CD14-positive monocyte (primary cell): Measurements from ENCODE around the gene PCNT. TPM values are rescaled to one million over a fixed set of nuclear protein-coding genes. Genes with fewer than 3 reads are reported as not detected.

Experiments used
- DNase-seq, 3 donors: peaks; one replicate each; pipeline ENCODE4 v3.0.0-alpha.2; 2011 to 2022
- H2AFZ ChIP-seq: 2 replicates; pipeline ENCODE4 v1.6.0; 2012; ENCODE audit warnings: mild to moderate bottlenecking, low read depth, low read length, inconsistent platforms; ENCODE audit not compliant: insufficient read depth, poor library complexity, severe bottlenecking
- H3K27ac ChIP-seq, 2 donors: 1 replicate in 1 of 2; 2 replicates in 1 of 2; pipeline ENCODE4 v1.5.1; 2012 to 2013; ENCODE audit warnings: low read length in 2 of 2, control low read depth in 1 of 2, inconsistent platforms in 1 of 2, low read depth in 1 of 2, mild to moderate bottlenecking in 1 of 2
- H3K27me3 ChIP-seq, 2 donors: one replicate each; pipeline versions ENCODE4 v1.6.0 to v1.6.1; 2011 to 2013; ENCODE audit warnings: low read length in 2 of 2; ENCODE audit not compliant: control insufficient read depth in 2 of 2, insufficient read depth in 2 of 2
- H3K36me3 ChIP-seq, 2 donors: replicated peaks in 1 of 2; 1 replicate in 1 of 2; 2 replicates in 1 of 2; pipeline versions ENCODE4 v1.5.1 to v1.6.1; 2012 to 2013; ENCODE audit warnings: low read length in 2 of 2, control low read depth in 1 of 2, inconsistent platforms in 1 of 2, mild to moderate bottlenecking in 1 of 2; ENCODE audit not compliant: insufficient read depth in 2 of 2, control insufficient read depth in 1 of 2
- H3K4me1 ChIP-seq, 2 donors: 1 replicate in 1 of 2; 2 replicates in 1 of 2; pipeline versions ENCODE4 v1.5.1 to v1.6.1; 2012 to 2013; ENCODE audit warnings: low read length in 2 of 2, control low read depth in 1 of 2, inconsistent platforms in 1 of 2, mild to moderate bottlenecking in 1 of 2, moderate library complexity in 1 of 2; ENCODE audit not compliant: insufficient read depth in 2 of 2, control insufficient read depth in 1 of 2
- H3K4me2 ChIP-seq: replicated peaks from 2 replicates; pipeline ENCODE3; 2012; ENCODE audit warnings: low read length, moderate library complexity, mild to moderate bottlenecking; ENCODE audit not compliant: poor library complexity, severe bottlenecking; ENCODE audit errors: extremely low read depth
- H3K4me3 ChIP-seq, 3 experiments: fragments of 200-600 bp in 1 of 3; sonication (generic) in 1 of 3; replicated peaks in 1 of 3; 1 replicate in 2 of 3; 2 replicates in 1 of 3; pipeline ENCODE4 v1.5.1; 2011 to 2013; ENCODE audit warnings: low read length in 3 of 3, mild to moderate bottlenecking in 3 of 3, control low read depth in 2 of 3, low read depth in 2 of 3, inconsistent platforms in 1 of 3, moderate library complexity in 1 of 3
- H3K79me2 ChIP-seq: 2 replicates; pipeline ENCODE4 v1.6.0; 2012; ENCODE audit warnings: mild to moderate bottlenecking, control low read depth, inconsistent platforms, low read length, moderate library complexity; ENCODE audit not compliant: insufficient read depth
- H3K9ac ChIP-seq: 2 replicates; pipeline ENCODE4 v1.6.0; 2017; ENCODE audit warnings: low read length, mild to moderate bottlenecking; ENCODE audit not compliant: insufficient read depth, poor library complexity, severe bottlenecking
- H3K9me3 ChIP-seq, 2 donors: replicated peaks in 1 of 2; 1 replicate in 1 of 2; 2 replicates in 1 of 2; pipeline versions ENCODE4 v1.5.1 to v1.6.1; 2012 to 2013; ENCODE audit warnings: low read length in 2 of 2, control low read depth in 1 of 2; ENCODE audit not compliant: control insufficient read depth in 1 of 2, insufficient read depth in 1 of 2
- H4K20me1 ChIP-seq: 2 replicates; pipeline ENCODE4 v1.6.0; 2012; ENCODE audit warnings: mild to moderate bottlenecking, low read length, control low read depth, moderate library complexity; ENCODE audit not compliant: insufficient read depth
- H3K27ac Mint-ChIP-seq, 7 donors: one replicate each; pipeline ENCODE4 v1.8.0; 2020; ENCODE audit warnings: mild to moderate bottlenecking in 7 of 7, mixed read lengths in 7 of 7, moderate library complexity in 6 of 7, inconsistent platforms in 2 of 7
- H3K27me3 Mint-ChIP-seq, 3 donors: one replicate each; pipeline ENCODE4 v1.8.0; 2021 to 2022; ENCODE audit warnings: low read depth in 3 of 3, mild to moderate bottlenecking in 3 of 3, mixed read lengths in 3 of 3, moderate library complexity in 3 of 3, inconsistent platforms in 1 of 3
- H3K36me3 Mint-ChIP-seq, 2 donors: one replicate each; pipeline ENCODE4 v1.8.0; 2020; ENCODE audit warnings: mixed read lengths in 2 of 2, inconsistent platforms in 1 of 2, mild to moderate bottlenecking in 1 of 2
- H3K4me1 Mint-ChIP-seq: one replicate; pipeline ENCODE4 v1.8.0; 2020; ENCODE audit warnings: mild to moderate bottlenecking, mixed read lengths
- H3K4me3 Mint-ChIP-seq, 2 donors: one replicate each; pipeline ENCODE4 v1.8.0; 2020; ENCODE audit warnings: mild to moderate bottlenecking in 2 of 2, mixed read lengths in 2 of 2, moderate library complexity in 1 of 2
- H3K9me3 Mint-ChIP-seq, 7 donors: one replicate each; pipeline ENCODE4 v1.8.0; 2020 to 2022; ENCODE audit warnings: mixed read lengths in 7 of 7, mild to moderate bottlenecking in 6 of 7, moderate library complexity in 6 of 7, inconsistent platforms in 2 of 7
- CTCF ChIP-seq: fragments of 200-600 bp; IDR thresholded peaks from one replicate; pipeline ENCODE4 v1.8.0; 2022; ENCODE audit warnings: antibody characterized with exemption, mild to moderate bottlenecking
- WGBS: methylation state at CpG from one replicate; pipeline ENCODE4 v1.1.5; 2013; ENCODE audit warnings: missing lambda C conversion rate; ENCODE audit not compliant: insufficient coverage; 5-methylcytosine and 5-hydroxymethylcytosine counted together
- intact Hi-C, 2 donors: fragments of 100-400 bp; cut with micrococcal nuclease; formaldehyde crosslinking; loops; one replicate each; pipeline versions ENCODE4 v1.15.0 to v1.15.1; 2023
- polyA plus RNA-seq, 3 donors: library from polyadenylated mRNA; depleted of rRNA in 1 of 3; unstranded in 2 of 3; stranded (reverse) in 1 of 3; fragments of 300-500 nt in 2 of 3; fragments of >200 nt in 1 of 3; fragmentation: Illumina TruSeq in 2 of 3; gene quantifications; 1 replicate in 2 of 3; 2 replicates in 1 of 3; pipeline ENCODE4 v1.2.3, GENCODE V29; 2012 to 2021

PCNT gene
- polyA plus RNA-seq, 3 donors: 4.2 to 16.3 (median 5.1) TPM

GRCh38 chr21:46437511-46437910 lies 113.6 kb downstream of the PCNT start:
- Histone ChIP-seq H3K9me3 (no peaks in the 10 kb centered on the region), H3K4me1 (peaks cover 14 to 18% of the 10 kb centered on the region in 2 donors), H3K4me2 (no peak overlapping the region), H3K4me3 (no peak overlapping the region), H3K27ac (no peak overlapping the region), H4K20me1 (no peaks in the 10 kb centered on the region), H3K36me3 (peaks cover 50 to 85% of the 10 kb centered on the region in 2 donors), H2AFZ (no peak overlapping the region), H3K79me2 (peaks cover 5% of the 10 kb centered on the region), H3K9ac (no peak overlapping the region), H3K27me3 (no peaks in the 10 kb centered on the region)
- Mint-ChIP-seq H3K9me3 (peaks cover 0 to 3% (median 0%) of the 10 kb centered on the region in 7 donors), H3K27ac (peak overlapping the region in 1 of 7 donors; percentile 10), H3K27me3 (no peaks in the 10 kb centered on the region), H3K4me1 (peaks cover 11% of the 10 kb centered on the region), H3K4me3 (no peak overlapping the region), H3K36me3 (peaks cover 59 to 89% of the 10 kb centered on the region in 2 donors)
- intact Hi-C loops: no loop called here
- TF ChIP-seq CTCF: no peak
- 96% methylated on average over 5 of the region's 13 CpGs for WGBS
- no peak for DNase-seq

DNA sequence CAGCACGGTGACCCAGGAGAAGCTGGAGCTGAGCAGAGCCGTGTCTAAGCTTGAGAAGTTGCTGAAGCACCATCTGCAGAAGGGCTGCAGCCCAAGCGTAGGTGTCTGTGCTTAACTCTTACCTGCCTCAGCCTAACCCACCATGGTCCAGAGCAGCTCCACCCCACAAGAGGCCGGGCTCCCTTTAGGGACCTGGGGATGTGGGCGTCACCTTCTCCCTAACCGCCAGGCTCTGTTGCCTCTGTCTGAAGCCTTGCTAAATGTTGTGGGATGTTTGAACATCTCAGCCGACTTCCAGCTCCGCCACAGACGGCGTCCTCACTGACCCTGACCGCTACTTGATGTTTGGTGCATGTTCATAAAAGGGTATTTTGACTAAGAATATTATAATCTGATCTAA lies 114.3 kb downstream of the PCNT start:
- Mint-ChIP-seq H3K9me3 (peaks cover 0 to 3% (median 0%) of the 10 kb centered on the region in 7 donors), H3K36me3 (peaks cover 64 to 89% of the 10 kb centered on the region in 2 donors), H3K4me3 (no peak overlapping the region), H3K27me3 (no peaks in the 10 kb centered on the region), H3K4me1 (peaks cover 10% of the 10 kb centered on the region), H3K27ac (peak overlapping the region in 1 of 7 donors; percentile 30)
- H3K27me3 ChIP-seq: no peaks in the 10 kb centered on the region
- H3K27ac ChIP-seq: no peak overlapping the region
- 98% methylated on average over 4 of the region's 11 CpGs for WGBS
- no peak for TF ChIP-seq CTCF
- DNase-seq: no peak
- H4K20me1 ChIP-seq: no peaks in the 10 kb centered on the region
- no peak overlapping the region for H3K4me3 ChIP-seq
- H2AFZ ChIP-seq: no peak overlapping the region
- intact Hi-C loops: no loop called here
- H3K9ac ChIP-seq: no peak overlapping the region
- no peak overlapping the region for H3K4me2 ChIP-seq
- peaks cover 11 to 15% of the 10 kb centered on the region in 2 donors for H3K4me1 ChIP-seq
- no peaks in the 10 kb centered on the region for H3K9me3 ChIP-seq
- H3K36me3 ChIP-seq: peaks cover 57 to 90% of the 10 kb centered on the region in 2 donors
- peaks cover 5% of the 10 kb centered on the region for H3K79me2 ChIP-seq
